Measurements from ENCODE around the gene WBP1. TPM values are rescaled to one million over a fixed set of nuclear protein-coding genes. Genes with fewer than 3 reads are reported as not detected.
A peak's percentile ranks its signal among the peaks of the same experiment; 100 is the strongest.

Gene WBP1
- total and polyA plus RNA-seq, 2 experiments from 2014 or later: 156 to 174 TPM

GRCh38 chr2:74503506-74504475 lies 45.6 kb downstream of the WBP1 start:
- Histone ChIP-seq H3K27me3 (peaks cover 70% of the 10 kb centered on the region), H3K9me3 (ENCODE audit: low read depth) (no peaks in the 10 kb centered on the region), H3K4me1 (ENCODE audit: low read depth) (peaks cover 7% of the 10 kb centered on the region), H3K4me3 (peak overlapping the region; percentile 19), H3K27ac (no peak overlapping the region), H3K36me3 (peaks cover 4% of the 10 kb centered on the region)
- DNase-seq (ENCODE audit: low read depth in 1 of 2, low spot score in 1 of 2): peak in 1 of 2 donors; percentile 58
- TF ChIP-seq CTCF (IDR thresholded peaks at IDR 0.05; ENCODE audit: low read depth, low read length): no peak

GRCh38 chr2:74504591-74504990 lies 46.4 kb downstream of the WBP1 start:
- no peak overlapping the region for H3K4me3 ChIP-seq

GRCh38 chr2:74505448-74506246 lies 47.4 kb downstream of the WBP1 start:
- H3K36me3 ChIP-seq: peaks cover 4% of the 10 kb centered on the region
- no peak for TF ChIP-seq CTCF (IDR thresholded peaks at IDR 0.05; ENCODE audit: low read depth, low read length)
- no peaks in the 10 kb centered on the region for H3K4me1 ChIP-seq (ENCODE audit: low read depth)
- peaks cover 67% of the 10 kb centered on the region for H3K27me3 ChIP-seq
- no peak for DNase-seq (ENCODE audit: low read depth in 1 of 2, low spot score in 1 of 2)
- H3K4me3 ChIP-seq: no peak overlapping the region
- H3K27ac ChIP-seq: no peak overlapping the region
- no peaks in the 10 kb centered on the region for H3K9me3 ChIP-seq (ENCODE audit: low read depth)

More at GRCh38 chr2:74504591-74504990, 46.4 kb downstream of the WBP1 start:
- Histone ChIP-seq H3K27ac (no peak overlapping the region), H3K4me1 (ENCODE audit: low read depth) (peaks cover under 1% of the 10 kb centered on the region), H3K27me3 (peaks cover 67% of the 10 kb centered on the region), H3K9me3 (ENCODE audit: low read depth) (no peaks in the 10 kb centered on the region), H3K36me3 (peaks cover 4% of the 10 kb centered on the region)
- DNase-seq (ENCODE audit: low read depth in 1 of 2, low spot score in 1 of 2): no peak
- no peak for TF ChIP-seq CTCF (IDR thresholded peaks at IDR 0.05; ENCODE audit: low read depth, low read length)

- Histone ChIP-seq H3K27me3 (peaks cover 67% of the 10 kb centered on the region), H3K9me3 (ENCODE audit: low read depth) (no peaks in the 10 kb centered on the region), H3K4me3 (peak within 1 kb of the TSS; percentile 74), H3K27ac (peak within 1 kb of the TSS; percentile 95), H3K36me3 (peaks cover 4% of the 10 kb centered on the region), H3K4me1 (ENCODE audit: low read depth) (no peaks in the 10 kb centered on the region)
- peak; percentile 98 for DNase-seq (ENCODE audit: low read depth in 1 of 2, low spot score in 1 of 2)
- TF ChIP-seq CTCF (IDR thresholded peaks at IDR 0.05; ENCODE audit: low read depth, low read length): peak; percentile 53
Observed at GRCh38 chr2:74507145-74507925, 49.1 kb downstream of the WBP1 start, which contains the start of gene PCGF1. TSS of gene PCGF1 (minus strand) at chr2:74507695. CDS start at chr2:74507668, 27 bp downstream.

All from cardiac muscle cell (in vitro differentiated cells and primary cell).